Measurements from ENCODE around the gene SALL4.

DNA sequence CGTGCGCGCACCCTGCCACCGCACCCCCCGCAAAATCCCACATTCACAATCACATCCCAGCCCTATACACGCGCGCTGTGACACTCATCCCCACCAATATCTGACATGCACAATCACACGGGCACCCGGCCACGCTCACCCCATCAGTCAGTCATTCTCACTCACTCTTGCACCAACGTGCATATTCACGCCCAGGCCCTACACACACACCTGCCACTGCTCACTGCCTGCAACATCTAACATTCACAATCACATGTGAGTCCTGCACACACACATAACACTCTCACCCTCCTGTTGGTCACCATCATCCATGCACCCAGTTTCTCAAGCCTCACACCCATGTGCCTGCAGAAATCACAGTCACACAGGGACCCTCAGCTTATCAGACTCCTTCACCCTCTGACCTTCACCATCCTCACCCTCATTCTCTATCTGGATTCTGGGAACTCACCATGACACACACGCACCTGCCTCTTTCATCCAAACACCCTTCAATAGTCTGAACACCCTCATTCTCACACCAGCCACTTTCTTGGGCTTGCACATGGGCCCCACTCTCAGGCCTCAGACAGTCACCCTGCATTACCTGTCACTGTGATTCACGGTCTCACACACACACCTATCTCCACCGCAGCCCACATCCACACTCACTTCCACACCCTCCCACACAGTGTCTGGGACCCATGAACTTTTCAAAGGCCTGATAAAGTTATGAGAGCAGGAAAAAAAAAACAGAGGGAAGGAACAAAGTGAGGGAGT lies 33.4 kb downstream of the SALL4 start:
- TF ChIP-seq EZH2 (IDR thresholded peaks at IDR 0.05), result no peak
- TF ChIP-seq POLR2AphosphoS5 (IDR thresholded peaks at IDR 0.05; ENCODE audit: borderline replicate concordance, low read depth, low read length), result no peak
- TF ChIP-seq FOXP2 (optimal IDR thresholded peaks at IDR 0.05; ENCODE audit: control extremely low read depth, extremely low read length, insufficient read depth), result no peak

All from SK-N-MC (cell line).